Muscle of back (tissue), 11 donors: ENCODE measurements around the gene VPS13D. TPM values are rescaled to one million over a fixed set of nuclear protein-coding genes. Genes with fewer than 3 reads are reported as not detected.
A peak's percentile ranks its signal among the peaks of the same experiment; 100 is the strongest.

Experiments used
- DNase-seq, 3 donors: peaks; one replicate each; pipeline versions ENCODE4 v3.0.0 to v3.0.0-alpha.2; 2013
- polyA plus RNA-seq, 10 donors: library from polyadenylated mRNA; unstranded; fragments of 120-200 nt; gene quantifications; one replicate each; pipeline ENCODE4 v1.2.1, GENCODE V29; 2013; ENCODE audit not compliant: insufficient read length in 10 of 10

VPS13D gene
- polyA plus RNA-seq, 10 donors: 13.1 to 21.3 (median 17.2) TPM

DNA sequence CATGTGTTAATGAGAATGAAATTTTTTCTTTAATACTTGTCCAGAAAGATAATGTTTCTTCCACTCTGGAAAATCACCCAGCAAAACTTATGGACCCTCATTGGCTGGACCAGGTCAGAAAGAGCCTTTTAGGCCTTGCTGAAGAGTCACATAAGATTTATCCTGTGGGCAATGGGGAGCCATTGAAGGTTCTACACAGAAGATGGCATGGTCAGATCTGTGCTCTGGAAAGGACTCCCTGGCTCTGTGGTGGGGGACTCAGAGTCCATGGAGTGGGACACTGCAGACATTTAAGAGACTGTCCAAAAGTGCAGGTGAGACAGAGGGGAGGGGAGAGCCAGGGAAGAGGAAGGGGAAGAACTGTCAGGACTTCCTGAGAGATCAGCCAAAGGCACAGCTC is 321.8 kb downstream of the VPS13D start:
- no peak for DNase-seq

GRCh38 chr1:12552111-12552888 is 322.5 kb downstream of the VPS13D start:
- no peak for DNase-seq

DNA sequence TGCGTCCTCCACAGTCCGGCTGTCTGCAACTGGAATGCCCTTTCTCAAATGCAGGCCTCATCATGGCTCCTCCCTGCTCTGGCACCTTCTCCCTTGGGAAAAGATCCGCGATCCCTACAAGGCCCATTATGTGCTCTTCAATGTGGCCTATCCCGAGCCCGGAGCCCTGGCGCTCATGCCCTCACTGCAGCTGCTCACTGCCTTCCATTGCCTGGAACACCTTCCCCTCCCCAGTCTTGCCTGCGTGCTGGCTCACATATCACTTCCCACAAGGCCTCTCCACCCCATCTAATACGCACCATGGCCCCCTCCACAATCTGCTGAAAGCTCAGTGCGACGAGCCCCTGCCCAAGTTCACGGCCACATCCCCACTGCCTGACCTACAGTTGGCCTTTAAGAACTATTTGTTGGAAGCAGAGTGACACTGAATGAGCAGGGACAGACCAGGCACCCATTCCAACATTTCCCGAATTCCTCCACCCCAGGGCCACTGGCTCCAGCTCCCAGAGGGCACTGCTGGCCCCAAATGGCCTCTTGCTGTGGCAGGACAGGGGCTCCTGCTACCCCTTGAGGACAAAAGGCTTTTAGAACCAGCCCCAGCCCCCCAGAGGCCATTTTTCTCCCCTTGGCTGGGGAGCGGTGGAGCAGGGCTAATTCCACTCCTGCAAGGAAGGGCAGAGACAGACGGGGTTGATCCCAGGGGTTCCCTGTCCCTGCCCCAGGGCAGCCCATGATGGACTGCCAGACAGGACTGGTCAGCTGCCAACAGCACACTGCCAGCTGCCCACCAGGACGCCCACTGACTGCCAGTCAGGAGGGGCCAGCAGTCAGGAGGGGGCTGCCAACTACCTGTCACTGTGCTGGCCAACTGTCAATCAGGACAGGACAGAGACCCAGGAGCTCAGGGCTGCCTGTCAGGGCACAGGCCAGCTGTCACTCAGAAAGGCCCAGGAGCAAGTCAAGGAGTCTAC is 323.4 kb downstream of the VPS13D start:
- peak in 2 of 3 donors; percentile 27 to 53 for DNase-seq

- DNase-seq: no peak
Measured at GRCh38 chr1:12553963-12554362, 324.1 kb downstream of the VPS13D start.

GRCh38 chr1:12554521-12555305 is 324.9 kb downstream of the VPS13D start:
- no peak for DNase-seq

GRCh38 chr1:12555411-12556367 is 325.9 kb downstream of the VPS13D start:
- no peak for DNase-seq

GRCh38 chr1:12556368-12556930 is 326.6 kb downstream of the VPS13D start:
- peak; percentile 81 to 91 (median 88) for DNase-seq

DNA sequence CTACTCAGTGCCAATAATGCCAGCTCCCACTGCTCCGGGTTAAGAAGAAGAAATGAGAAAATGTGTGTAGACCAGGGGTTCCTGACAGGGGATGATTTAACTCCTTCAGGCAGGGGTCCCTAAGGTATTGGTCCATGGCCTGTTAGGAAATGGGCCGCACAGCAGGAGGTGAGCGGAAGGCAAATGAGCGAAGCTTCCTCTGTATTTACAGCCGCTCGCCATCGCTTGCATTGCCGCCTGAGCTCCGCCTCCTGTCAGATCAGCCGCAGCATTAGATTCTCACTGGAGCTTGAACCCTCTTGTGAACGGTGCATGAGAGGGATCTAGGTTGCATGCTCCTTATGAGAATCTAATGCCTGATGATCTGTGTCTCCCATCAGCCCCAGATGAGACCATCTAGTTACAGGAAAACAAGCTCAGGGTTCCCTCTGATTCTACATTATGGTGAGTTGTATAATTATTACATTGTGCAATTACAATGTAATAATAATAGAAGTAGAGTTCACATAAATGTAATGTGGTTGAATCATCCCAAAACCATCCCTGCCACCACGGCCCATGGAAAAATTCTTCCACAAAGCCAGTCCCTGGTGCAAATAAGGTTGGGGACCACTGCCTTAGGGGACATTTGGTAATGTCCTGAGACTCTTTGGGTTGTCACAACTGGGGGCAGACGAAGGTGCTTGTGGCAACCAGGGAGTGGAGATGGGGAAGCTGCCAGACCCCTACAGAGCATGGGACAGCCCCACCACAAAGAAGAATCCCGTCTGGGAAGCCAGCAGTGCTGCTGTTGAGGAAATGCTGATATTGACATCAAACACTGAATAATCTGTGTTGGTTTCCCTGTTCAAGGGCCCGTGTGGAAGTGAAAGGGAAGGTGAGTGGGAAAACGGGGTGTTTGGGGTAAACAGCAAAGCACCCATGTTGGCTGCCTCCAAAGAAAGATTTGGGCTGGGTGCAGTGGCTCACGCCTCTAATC is 327.4 kb downstream of the VPS13D start:
- DNase-seq: no peak

GRCh38 chr1:12561121-12561520 is 331.3 kb downstream of the VPS13D start:
- no peak for DNase-seq

Other genes starting within 250 kb of the VPS13D start
- gene MFN2, start 249.6 kb upstream of the VPS13D start, polyA plus RNA-seq: 10 to 100 TPM; 53.5 to 81.4 (median 67.3) TPM
- 10 to 100 TPM; 12.0 to 18.7 (median 16.9) TPM for gene MIIP, start 210.5 kb upstream of the VPS13D start, polyA plus RNA-seq
- gene TNFRSF8, start 166.7 kb upstream of the VPS13D start, polyA plus RNA-seq: under 1 TPM; 0.11 to 0.33 (median 0.21) TPM
- gene TNFRSF1B, start 63.0 kb upstream of the VPS13D start, polyA plus RNA-seq: 10 to 100 TPM; 10.5 to 18.2 (median 12.4) TPM